HepG2 (cell line): ENCODE measurements around the gene P2RY6. TPM values are rescaled to one million over a fixed set of nuclear protein-coding genes. Genes with fewer than 3 reads are reported as not detected.

Source experiments
- ARID5B ChIP-seq: IDR thresholded peaks from 2 replicates; pipeline ENCODE4 v1.4.0; 2020; ENCODE audit warnings: mild to moderate bottlenecking, missing genetic modification reagents
- CAMTA2 ChIP-seq: sonication (generic); formaldehyde crosslinking; IDR thresholded peaks from 2 replicates; pipeline ENCODE4 v1.4.0; 2020; ENCODE audit warnings: mild to moderate bottlenecking, missing genetic modification reagents, borderline replicate concordance
- CENPBD1 ChIP-seq: sonication (generic); formaldehyde crosslinking; IDR thresholded peaks from 2 replicates; pipeline ENCODE4 v1.8.0; 2022; ENCODE audit warnings: missing genetic modification reagents, low read depth, mild to moderate bottlenecking, borderline replicate concordance
- CENPX ChIP-seq: sonication (generic); formaldehyde crosslinking; IDR thresholded peaks from 2 replicates; pipeline ENCODE4 v1.9.0; 2021; ENCODE audit warnings: mild to moderate bottlenecking, missing genetic modification reagents, moderate library complexity
- ERF ChIP-seq: IDR thresholded peaks from 2 replicates; pipeline ENCODE4 v1.6.1; 2018; ENCODE audit warnings: missing biosample characterization, missing genetic modification reagents
- HES4 ChIP-seq: sonication (generic); formaldehyde crosslinking; IDR thresholded peaks from 2 replicates; pipeline ENCODE4 v1.9.0; 2021; ENCODE audit warnings: mild to moderate bottlenecking, missing genetic modification reagents, borderline replicate concordance
- HINFP ChIP-seq: sonication (generic); formaldehyde crosslinking; IDR thresholded peaks from 2 replicates; pipeline ENCODE4 v1.4.0; 2020; ENCODE audit warnings: low read depth, mild to moderate bottlenecking, missing genetic modification reagents
- KDM2A ChIP-seq: sonication (generic); formaldehyde crosslinking; IDR thresholded peaks from 2 replicates; pipeline ENCODE4 v1.4.0; 2020; ENCODE audit warnings: low read depth, missing genetic modification reagents, borderline replicate concordance
- NFYC ChIP-seq: IDR thresholded peaks from 2 replicates; pipeline ENCODE4 v1.6.1; 2016; ENCODE audit warnings: missing genetic modification reagents, missing compliant biosample characterization
- SAFB2 ChIP-seq: sonication (generic); formaldehyde crosslinking; IDR thresholded peaks from 2 replicates; pipeline ENCODE4 v1.5.1; 2020; ENCODE audit warnings: missing genetic modification reagents, low read depth, mild to moderate bottlenecking, borderline replicate concordance
- ZFP1 ChIP-seq: IDR thresholded peaks from 2 replicates; pipeline ENCODE4 v1.6.1; 2016
- ZNF224 ChIP-seq: sonication (generic); formaldehyde crosslinking; IDR thresholded peaks from 2 replicates; pipeline ENCODE4 v1.5.0; 2020; ENCODE audit warnings: mild to moderate bottlenecking, missing genetic modification reagents
- ZNF30 ChIP-seq: sonication (generic); formaldehyde crosslinking; IDR thresholded peaks from 2 replicates; pipeline ENCODE4 v1.5.0; 2020; ENCODE audit warnings: mild to moderate bottlenecking, missing genetic modification reagents
- ZNF354B ChIP-seq: sonication (generic); formaldehyde crosslinking; IDR thresholded peaks from 2 replicates; pipeline ENCODE4 v1.8.0; 2022; ENCODE audit warnings: mild to moderate bottlenecking, missing genetic modification reagents
- ZNF432 ChIP-seq: sonication (generic); formaldehyde crosslinking; IDR thresholded peaks from 2 replicates; pipeline ENCODE4 v1.5.0; 2020; ENCODE audit warnings: missing genetic modification reagents, mild to moderate bottlenecking, borderline replicate concordance
- ZNF615 ChIP-seq: sonication (generic); formaldehyde crosslinking; IDR thresholded peaks from 2 replicates; pipeline ENCODE4 v1.5.0; 2020; ENCODE audit warnings: mild to moderate bottlenecking, missing genetic modification reagents, borderline replicate concordance
- ZNF770 ChIP-seq: sonication (generic); formaldehyde crosslinking; IDR thresholded peaks from 2 replicates; pipeline ENCODE4 v1.5.0; 2020; ENCODE audit warnings: mild to moderate bottlenecking, missing genetic modification reagents
- ZNF879 ChIP-seq: sonication (generic); formaldehyde crosslinking; IDR thresholded peaks from 2 replicates; pipeline ENCODE4 v1.8.1; 2023; ENCODE audit warnings: missing genetic modification reagents
- ZUFSP ChIP-seq: sonication (generic); formaldehyde crosslinking; IDR thresholded peaks from 2 replicates; pipeline ENCODE4 v1.9.0; 2021; ENCODE audit warnings: missing genetic modification reagents, mild to moderate bottlenecking, borderline replicate concordance
- polyA plus RNA-seq, 8 experiments: library from polyadenylated mRNA; depleted of rRNA in 3 of 8; stranded (reverse) in 7 of 8; unstranded in 1 of 8; fragments of >200 nt; fragmentation: Illumina TruSeq in 4 of 8; extraction: Trizol in 4 of 8; gene quantifications; 2 replicates each; pipeline versions ENCODE4 v1.2.1 to v1.2.3, GENCODE V29; 2011 to 2016; ENCODE audit warnings: low read depth in 4 of 8, missing spikeins in 1 of 8, mixed read lengths in 1 of 8; ENCODE audit not compliant: insufficient read depth in 1 of 8
- total RNA-seq, 5 experiments: library from RNA; depleted of rRNA; stranded (reverse); fragments of >200 nt; fragmentation: Illumina TruSeq; extraction: Trizol; gene quantifications; 2 replicates each; pipeline ENCODE4 v1.2.3, GENCODE V29; 2016; ENCODE audit warnings: low read depth in 1 of 5

Gene P2RY6
- total and polyA plus RNA-seq, 2 of the 13 experiments (the other 11 are each of a cell fraction or from before 2014, with no cell fraction given) = 0.09 to 0.29 TPM

- TF ChIP-seq KDM2A = peak; percentile 87
- TF ChIP-seq CENPX = no peak
- no peak for TF ChIP-seq HES4 (CRISPR knock-in tag)
- TF ChIP-seq HINFP (CRISPR knock-in tag) = no peak
- no peak; the same call in 1 of the 2 replicates for TF ChIP-seq SAFB2
- TF ChIP-seq ZNF432 (CRISPR knock-in tag) = no peak
- no peak for TF ChIP-seq ZNF615
- no peak for TF ChIP-seq ZUFSP (CRISPR knock-in tag)
- no peak for TF ChIP-seq ZNF354B
- TF ChIP-seq ZNF30 (CRISPR knock-in tag) = peak; percentile 57; the same call in 1 of the 2 replicates
- TF ChIP-seq ZNF224 (CRISPR knock-in tag) = no peak
- peak; percentile 80 for TF ChIP-seq ZNF770 (CRISPR knock-in tag)
- no peak for TF ChIP-seq CENPBD1
- TF ChIP-seq ZNF879 = no peak
- TF ChIP-seq CAMTA2 = no peak
- TF ChIP-seq ARID5B (CRISPR knock-in tag) = peak; percentile 74
- TF ChIP-seq ZFP1 = no peak
- TF ChIP-seq NFYC (CRISPR knock-in tag) = peak; percentile 23; the same call in 1 of the 2 replicates
- peak; percentile 91 for TF ChIP-seq ERF (CRISPR knock-in tag)
Measured at GRCh38 chr11:73308961-73309919, 37.1 kb downstream of the P2RY6 start (continued).
